ENCODE data around the gene ALLC.

Gene ALLC

GRCh38 chr2:3679616-3680393 is 21.8 kb downstream of the ALLC start:
- no peak overlapping the region for H3K27ac ChIP-seq
- TF ChIP-seq ZFX (IDR thresholded peaks at IDR 0.05) (no peak), CTCF (conservative IDR thresholded peaks at IDR 0.05) (no peak)

GRCh38 chr2:3680548-3681345 is 22.7 kb downstream of the ALLC start:
- TF ChIP-seq ZFX (IDR thresholded peaks at IDR 0.05) (no peak), CTCF (conservative IDR thresholded peaks at IDR 0.05) (no peak)
- H3K27ac ChIP-seq = no peak overlapping the region

GRCh38 chr2:3681625-3682024 is 23.6 kb downstream of the ALLC start:
- no peak overlapping the region for H3K27ac ChIP-seq
- no peak for TF ChIP-seq ZFX (IDR thresholded peaks at IDR 0.05)
- no peak for TF ChIP-seq CTCF (conservative IDR thresholded peaks at IDR 0.05)

GRCh38 chr2:3682811-3683210 is 24.8 kb downstream of the ALLC start:
- no peak overlapping the region for H3K27ac ChIP-seq

GRCh38 chr2:3683748-3684454 is 25.9 kb downstream of the ALLC start:
- no peak for TF ChIP-seq ZFX (IDR thresholded peaks at IDR 0.05)
- TF ChIP-seq CTCF (conservative IDR thresholded peaks at IDR 0.05) = no peak

More at GRCh38 chr2:3682811-3683210, 24.8 kb downstream of the ALLC start:
- TF ChIP-seq CTCF (conservative IDR thresholded peaks at IDR 0.05) (no peak), ZFX (IDR thresholded peaks at IDR 0.05) (no peak)

GRCh38 chr2:3689998-3690748 is 32.2 kb downstream of the ALLC start:
- TF ChIP-seq ZFX (IDR thresholded peaks at IDR 0.05) (no peak), CTCF (conservative IDR thresholded peaks at IDR 0.05) (no peak)
- H3K27ac ChIP-seq = no peak overlapping the region

More at GRCh38 chr2:3683748-3684454, 25.9 kb downstream of the ALLC start:
- no peak overlapping the region for H3K27ac ChIP-seq

All from C4-2B (cell line).